HG02970 (cell line): ENCODE measurements around the gene TAF11L7.
"Not testable (repeated sequence)": the region's sequence is repeated elsewhere in the genome, so short reads cannot be mapped to it uniquely, and the experiment has no call there.

ENCODE experiments used
- ATAC-seq: cut with Tn5 transposase; IDR thresholded peaks from one replicate; pipeline ENCODE4 v1.9.1; 2021; ENCODE audit warnings: mild to moderate bottlenecking, moderate library complexity, moderate number of reproducible peaks; ENCODE audit not compliant: unreplicated experiment, low FRiP score

Gene TAF11L7

GRCh38 chr5:17585658-17586057 is at the start of gene TAF11L7:
Gene TAF11L7, minus strand, starts transcription at chr5:17585758.
- not testable (repeated sequence) for ATAC-seq

- ATAC-seq: no peak
Measured at GRCh38 chr5:17634160-17634559, 48.6 kb upstream of the TAF11L7 start, which contains the start of gene TAF11L14. Gene TAF11L14, plus strand, starts transcription at chr5:17634460.

- not testable (repeated sequence) for ATAC-seq
Measured at GRCh38 chr5:17631788-17632187, 46.2 kb upstream of the TAF11L7 start, which contains the start of gene TAF11L13. Gene TAF11L13, plus strand, starts transcription at chr5:17632088.

GRCh38 chr5:17625686-17626085 is 40.1 kb upstream of the TAF11L7 start:
- no peak for ATAC-seq

GRCh38 chr5:17620627-17621026 is 35.1 kb upstream of the TAF11L7 start:
- ATAC-seq: no peak

GRCh38 chr5:17619354-17619753 is 33.8 kb upstream of the TAF11L7 start:
- no peak for ATAC-seq

- no peak for ATAC-seq
Measured at GRCh38 chr5:17614872-17615605, 29.5 kb upstream of the TAF11L7 start.

- ATAC-seq: not testable (repeated sequence)
Measured at GRCh38 chr5:17610092-17610491, 24.5 kb upstream of the TAF11L7 start, which contains the start of gene TAF11L12. Gene TAF11L12, plus strand, starts transcription at chr5:17610392.

- not testable (repeated sequence) for ATAC-seq
Measured at GRCh38 chr5:17607461-17607860, 21.9 kb upstream of the TAF11L7 start.

- ATAC-seq: no peak
Measured at GRCh38 chr5:17604951-17605350, 19.4 kb upstream of the TAF11L7 start.

GRCh38 chr5:17603880-17604279 is 18.3 kb upstream of the TAF11L7 start, which contains the start of gene TAF11L11:
Gene TAF11L11, plus strand, starts transcription at chr5:17604183.
- ATAC-seq: not testable (repeated sequence)

- ATAC-seq: not testable (repeated sequence)
Measured at GRCh38 chr5:17597728-17598127, 12.2 kb upstream of the TAF11L7 start, which contains the start of gene TAF11L10. Gene TAF11L10, minus strand, starts transcription at chr5:17597828.

- not testable (repeated sequence) for ATAC-seq
Measured at GRCh38 chr5:17594255-17594654, 8.7 kb upstream of the TAF11L7 start, which contains the start of gene TAF11L9. Gene TAF11L9, minus strand, starts transcription at chr5:17594394.

- ATAC-seq: not testable (repeated sequence)
Measured at GRCh38 chr5:17590860-17591259, 5.3 kb upstream of the TAF11L7 start, which contains the start of gene TAF11L8. Gene TAF11L8, minus strand, starts transcription at chr5:17590960.
